Gastrocnemius medialis (tissue), 4 donors: ENCODE results near the gene LRRC3C. TPM values are rescaled to one million over a fixed set of nuclear protein-coding genes. Genes with fewer than 3 reads are reported as not detected.
A peak's percentile ranks its signal among the peaks of the same experiment; 100 is the strongest.

Experiments
- ATAC-seq, 2 donors: fragments of 150-250 bp; one replicate each; pipeline ENCODE4 v1.9.1; 2016
- DNase-seq, 2 donors: peaks; one replicate each; pipeline ENCODE4 v3.0.0-alpha.2; 2019
- H3K27ac ChIP-seq, 4 donors: fragments of 200-600 bp; sonication (generic); 1 replicate in 1 of 4; 2 replicates in 3 of 4; pipeline ENCODE4 v1.5.1; 2016 to 2018; ENCODE audit warnings: mild to moderate bottlenecking in 2 of 4, moderate library complexity in 1 of 4
- H3K27me3 ChIP-seq, 3 donors: fragments of 200-600 bp; sonication (generic) in 2 of 3; 1 replicate in 1 of 3; 2 replicates in 2 of 3; pipeline versions ENCODE4 v1.5.1 to v1.6.0; 2016 to 2019; ENCODE audit warnings: mild to moderate bottlenecking in 1 of 3, moderate library complexity in 1 of 3
- H3K36me3 ChIP-seq, 2 donors: fragments of 200-600 bp; sonication (generic) in 1 of 2; one replicate each; pipeline ENCODE4 v1.5.1; 2017 to 2018
- H3K4me1 ChIP-seq, 2 donors: fragments of 200-600 bp; sonication (generic) in 1 of 2; one replicate each; pipeline ENCODE4 v1.5.1; 2016 to 2017; ENCODE audit warnings: mild to moderate bottlenecking in 2 of 2
- H3K4me3 ChIP-seq, 4 donors: fragments of 200-600 bp; sonication (generic) in 3 of 4; 1 replicate in 1 of 4; 2 replicates in 3 of 4; pipeline ENCODE4 v1.5.1; 2016 to 2019; ENCODE audit warnings: mild to moderate bottlenecking in 2 of 4
- H3K9me3 ChIP-seq, 3 donors: fragments of 200-600 bp; sonication (generic) in 2 of 3; 1 replicate in 1 of 3; 2 replicates in 2 of 3; pipeline ENCODE4 v1.5.1; 2016 to 2019
- CTCF ChIP-seq, 5 experiments: fragments of 450-650 bp in 3 of 5; fragments of 200-600 bp in 2 of 5; sonication (generic) in 2 of 5; IDR thresholded peaks in 4 of 5; conservative IDR thresholded peaks in 1 of 5; 1 replicate in 4 of 5; 2 replicates in 1 of 5; pipeline ENCODE4 v1.5.1; 2016 to 2019; ENCODE audit warnings: antibody characterized with exemption in 5 of 5, mild to moderate bottlenecking in 3 of 5, moderate library complexity in 3 of 5
- POLR2A ChIP-seq, 2 donors: fragments of 450-650 bp; IDR thresholded peaks; one replicate each; pipeline ENCODE4 v1.6.1; 2017; ENCODE audit warnings: antibody characterized with exemption in 2 of 2, mild to moderate bottlenecking in 2 of 2, moderate library complexity in 2 of 2
- in situ Hi-C, 4 donors: fragments of 200-750 bp; cut with MboI; loops; one replicate each; pipeline versions ENCODE4 v1.15.0 to v1.8.0; 2017; ENCODE audit warnings: low sequenced_read_pairs in 4 of 4
- intact Hi-C: fragments of 100-400 bp; cut with DNase I; formaldehyde crosslinking; loops from one replicate; pipeline ENCODE4 v1.15.1; 2023; ENCODE audit warnings: low total_unique reads
- total RNA-seq, 4 donors: library from RNA; depleted of rRNA; stranded (reverse); fragments of >200 nt; gene quantifications; one replicate each; pipeline versions ENCODE4 v1.1.0 to v1.2.3, GENCODE V29; 2016

The LRRC3C gene
- total RNA-seq, 4 donors from 2014 or later, result not detected

GRCh38 chr17:39929646-39930407 is 2.3 kb downstream of the LRRC3C start:
- ATAC-seq (no peak), DNase-seq (no peak)
- in situ Hi-C loops, result no loop called here
- Histone ChIP-seq H3K36me3 (no peaks in the 10 kb centered on the region), H3K27ac (peak overlapping the region; percentile 90 to 99 (median 96)), H3K4me3 (no peak overlapping the region), H3K9me3 (no peaks in the 10 kb centered on the region), H3K4me1 (peaks cover 46 to 48% of the 10 kb centered on the region in 2 donors), H3K27me3 (no peaks in the 10 kb centered on the region)
- no peak for TF ChIP-seq CTCF (IDR thresholded peaks at IDR 0.05 in 4 of 5, conservative IDR thresholded peaks at IDR 0.05 in 1 of 5)
- TF ChIP-seq POLR2A (IDR thresholded peaks at IDR 0.05), result no peak
- intact Hi-C loops, result loop anchor here (1.0 to 5.0 kb wide), 3 partner anchors 22 to 253 kb away; no protein-coding TSS in a partner anchor

- ATAC-seq (peak; percentile 31 to 42), DNase-seq (peak in 1 of 2 donors; percentile 50)
- H3K27ac ChIP-seq, result peak overlapping the region; percentile 60 to 70 (median 67)
Observed at GRCh38 chr17:39933912-39934311, 6.4 kb downstream of the LRRC3C start.

GRCh38 chr17:39934324-39934723 is 6.8 kb downstream of the LRRC3C start:
- intact Hi-C loops (no loop called here), in situ Hi-C loops (no loop called here)
- peak overlapping the region; percentile 60 to 70 (median 67) for H3K27ac ChIP-seq
- H3K4me3 ChIP-seq, result no peak overlapping the region
- H3K4me1 ChIP-seq, result peaks cover 16 to 27% of the 10 kb centered on the region in 2 donors
- DNase-seq (no peak), ATAC-seq (no peak)
- TF ChIP-seq POLR2A (IDR thresholded peaks at IDR 0.05) (no peak), CTCF (IDR thresholded peaks at IDR 0.05 in 4 of 5, conservative IDR thresholded peaks at IDR 0.05 in 1 of 5) (no peak)
- H3K36me3 ChIP-seq, result no peaks in the 10 kb centered on the region
- H3K27me3 ChIP-seq, result no peaks in the 10 kb centered on the region
- no peaks in the 10 kb centered on the region for H3K9me3 ChIP-seq

More at GRCh38 chr17:39933912-39934311, 6.4 kb downstream of the LRRC3C start:
- Histone ChIP-seq H3K36me3 (no peaks in the 10 kb centered on the region), H3K4me3 (no peak overlapping the region), H3K9me3 (no peaks in the 10 kb centered on the region), H3K4me1 (peaks cover 19 to 29% of the 10 kb centered on the region in 2 donors), H3K27me3 (no peaks in the 10 kb centered on the region)
- intact Hi-C loops, result no loop called here
- in situ Hi-C loops, result no loop called here
- TF ChIP-seq POLR2A (IDR thresholded peaks at IDR 0.05) (no peak), CTCF (IDR thresholded peaks at IDR 0.05 in 4 of 5, conservative IDR thresholded peaks at IDR 0.05 in 1 of 5) (no peak)

GRCh38 chr17:39935909-39936308 is 8.4 kb downstream of the LRRC3C start:
- ATAC-seq, result peak; percentile 61 to 67
- H3K9me3 ChIP-seq, result no peaks in the 10 kb centered on the region
- peak overlapping the region in 1 of 4 donors; percentile 59 for H3K27ac ChIP-seq
- no peaks in the 10 kb centered on the region for H3K27me3 ChIP-seq
- H3K4me3 ChIP-seq, result no peak overlapping the region
- in situ Hi-C loops (no loop called here), intact Hi-C loops (no loop called here)
- H3K36me3 ChIP-seq, result no peaks in the 10 kb centered on the region
- H3K4me1 ChIP-seq, result peaks cover 9 to 25% of the 10 kb centered on the region in 2 donors
- TF ChIP-seq POLR2A (IDR thresholded peaks at IDR 0.05) (no peak), CTCF (IDR thresholded peaks at IDR 0.05 in 4 of 5, conservative IDR thresholded peaks at IDR 0.05 in 1 of 5) (no peak)
- no peak for DNase-seq
